RWPE2 (cell line): ENCODE measurements around the gene CHCHD3.

Source experiments
- ATAC-seq: fragments of 200-7000 bp; cut with Tn5 transposase; 3 replicates; pipeline ENCODE4 v1.9.1; 2021; ENCODE audit warnings: low read depth
- DNase-seq: peaks from one replicate; pipeline ENCODE4 v3.0.0-alpha.2; 2020; ENCODE audit warnings: low spot score
- H3K27ac ChIP-seq: fragments of 450-650 bp; 2 replicates; pipeline ENCODE4 v1.5.1; 2017; ENCODE audit warnings: mild to moderate bottlenecking; ENCODE audit not compliant: poor library complexity, severe bottlenecking
- H3K27me3 ChIP-seq: fragments of 250-450 bp; sonication (Bioruptor Pico); 2 replicates; pipeline ENCODE4 v1.5.1; 2021; ENCODE audit warnings: mild to moderate bottlenecking, moderate library complexity; ENCODE audit not compliant: insufficient read depth, poor library complexity, severe bottlenecking
- H3K36me3 ChIP-seq: fragments of 250-450 bp; sonication (Bioruptor Pico); 2 replicates; pipeline ENCODE4 v1.5.1; 2020; ENCODE audit warnings: low read depth, mild to moderate bottlenecking, moderate library complexity
- H3K4me1 ChIP-seq: fragments of 250-450 bp; sonication (Bioruptor Pico); 2 replicates; pipeline ENCODE4 v1.5.1; 2021; ENCODE audit warnings: mild to moderate bottlenecking, moderate library complexity; ENCODE audit not compliant: insufficient read depth, poor library complexity, severe bottlenecking
- H3K4me3 ChIP-seq: fragments of 250-450 bp; sonication (Bioruptor Pico); 2 replicates; pipeline ENCODE4 v1.5.1; 2021; ENCODE audit warnings: mild to moderate bottlenecking, moderate library complexity; ENCODE audit not compliant: severe bottlenecking
- H3K9me3 ChIP-seq: fragments of 250-450 bp; sonication (Bioruptor Pico); 2 replicates; pipeline ENCODE4 v1.5.1; 2021; ENCODE audit warnings: mild to moderate bottlenecking, moderate library complexity; ENCODE audit not compliant: severe bottlenecking
- CTCF ChIP-seq: fragments of 450-650 bp; IDR thresholded peaks from one replicate; pipeline ENCODE4 v1.5.1; 2017; ENCODE audit warnings: mild to moderate bottlenecking, moderate library complexity; ENCODE audit not compliant: poor library complexity, severe bottlenecking

CHCHD3 gene

GRCh38 chr7:132997505-132997904 is 84.4 kb downstream of the CHCHD3 start:
- Histone ChIP-seq H3K4me3 (no peak overlapping the region), H3K36me3 (no peaks in the 10 kb centered on the region), H3K4me1 (no peaks in the 10 kb centered on the region), H3K9me3 (no peaks in the 10 kb centered on the region), H3K27me3 (no peaks in the 10 kb centered on the region), H3K27ac (no peak overlapping the region)
- no peak for DNase-seq
- TF ChIP-seq CTCF: no peak
- no peak for ATAC-seq

GRCh38 chr7:132996581-132997242 is 85.2 kb downstream of the CHCHD3 start:
- Histone ChIP-seq H3K4me3 (no peak overlapping the region), H3K36me3 (no peaks in the 10 kb centered on the region), H3K27me3 (no peaks in the 10 kb centered on the region), H3K4me1 (no peaks in the 10 kb centered on the region), H3K27ac (no peak overlapping the region), H3K9me3 (no peaks in the 10 kb centered on the region)
- no peak for ATAC-seq
- TF ChIP-seq CTCF: no peak
- no peak for DNase-seq

DNA sequence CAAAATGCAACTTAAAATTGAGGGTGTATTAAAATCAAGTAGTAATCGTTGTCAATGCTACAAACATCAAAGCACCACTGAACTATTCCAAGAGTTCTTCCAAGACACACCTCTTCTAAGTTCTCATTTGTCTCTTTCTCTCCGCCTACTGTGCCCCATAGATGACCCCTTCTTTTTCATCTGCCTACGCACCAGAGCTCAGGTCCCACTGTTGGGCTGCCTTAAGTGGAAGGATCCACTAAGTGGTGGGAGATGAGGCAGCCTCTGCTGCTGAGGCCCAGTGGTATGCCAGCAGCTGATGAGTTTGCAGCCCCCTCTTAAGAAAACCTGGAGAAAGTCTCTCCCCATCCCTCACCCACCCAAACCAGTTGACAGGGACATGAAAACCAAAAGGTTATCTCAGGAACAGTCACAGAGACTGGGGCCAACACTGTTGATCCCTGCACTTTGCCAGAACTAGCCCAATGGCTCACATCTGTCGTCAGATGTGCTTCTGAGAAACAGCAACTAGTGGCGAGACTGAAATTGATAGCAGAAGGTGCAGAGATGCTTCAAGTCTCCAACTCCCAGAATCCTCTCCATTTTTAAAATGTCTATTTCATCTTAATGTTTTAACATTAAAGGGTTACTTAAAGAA is 88.4 kb downstream of the CHCHD3 start:
- no peaks in the 10 kb centered on the region for H3K36me3 ChIP-seq
- no peaks in the 10 kb centered on the region for H3K9me3 ChIP-seq
- no peak overlapping the region for H3K4me3 ChIP-seq
- TF ChIP-seq CTCF: no peak
- ATAC-seq (no peak), DNase-seq (no peak)
- H3K4me1 ChIP-seq: no peaks in the 10 kb centered on the region
- no peaks in the 10 kb centered on the region for H3K27me3 ChIP-seq
- H3K27ac ChIP-seq: no peak overlapping the region

DNA sequence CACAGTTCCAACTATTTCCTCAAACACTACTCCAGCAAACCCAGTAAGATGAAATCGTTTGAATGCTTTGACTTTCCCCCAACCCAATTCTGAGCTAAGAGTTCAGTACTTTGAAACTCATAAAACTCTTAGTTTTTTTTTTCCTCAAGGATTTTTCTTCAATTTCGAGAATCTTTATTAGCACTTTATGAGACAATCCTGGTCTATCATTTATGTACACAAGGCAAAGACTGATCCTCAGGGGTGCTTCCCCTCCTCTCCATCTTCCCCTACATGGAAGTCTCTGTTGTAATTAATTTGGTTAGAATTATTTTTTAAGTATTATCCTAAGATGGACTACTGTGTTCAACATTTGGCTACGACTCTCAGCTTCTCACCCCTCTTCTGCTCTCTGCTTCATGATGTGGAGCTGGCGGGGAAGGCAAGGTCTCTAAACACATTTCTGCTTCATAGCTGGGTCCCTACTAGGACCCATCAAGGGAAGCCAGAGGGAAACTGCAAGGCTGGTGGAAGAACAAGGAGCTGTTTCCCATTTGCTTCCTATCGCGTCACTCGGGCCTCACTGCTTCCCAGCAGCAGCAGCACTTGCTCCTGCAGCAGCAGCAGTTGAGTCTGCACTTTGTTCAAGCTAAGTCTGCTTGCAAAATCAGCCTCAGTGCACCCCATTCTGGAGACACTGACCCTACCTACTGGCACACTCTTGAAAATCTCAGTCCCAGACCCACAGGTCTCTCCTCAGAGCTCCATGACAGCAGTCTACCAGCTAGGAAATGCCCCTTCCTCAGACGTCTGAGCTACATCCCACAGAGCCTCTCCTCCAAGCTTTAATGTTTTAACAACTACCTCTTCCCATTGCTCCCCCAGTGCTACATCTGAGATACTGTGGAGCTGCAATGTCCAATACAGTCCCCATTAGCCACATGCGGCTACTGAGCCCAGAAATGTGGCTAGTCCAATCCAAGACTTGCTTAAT is 90.0 kb downstream of the CHCHD3 start:
- Histone ChIP-seq H3K4me1 (no peaks in the 10 kb centered on the region), H3K27ac (no peak overlapping the region), H3K9me3 (no peaks in the 10 kb centered on the region), H3K36me3 (no peaks in the 10 kb centered on the region), H3K4me3 (no peak overlapping the region), H3K27me3 (no peaks in the 10 kb centered on the region)
- ATAC-seq: no peak
- no peak for DNase-seq
- TF ChIP-seq CTCF: no peak
